K562 (cell line): ENCODE data around the gene NEU1. TPM values are rescaled to one million over a fixed set of nuclear protein-coding genes. Genes with fewer than 3 reads are reported as not detected.

Experiments
- CBX5 ChIP-seq: IDR thresholded peaks from 2 replicates; pipeline ENCODE4 v1.6.1; 2014; ENCODE audit warnings: low read depth, borderline replicate concordance
- FOXK2 ChIP-seq, 2 experiments: fragments of 450-650 bp; IDR thresholded peaks in 1 of 2; conservative IDR thresholded peaks in 1 of 2; 2 replicates each; pipeline ENCODE4 v1.6.1; 2016; ENCODE audit warnings: low read depth in 2 of 2, mild to moderate bottlenecking in 1 of 2
- KDM1A ChIP-seq, 2 experiments: fragments of 450-650 bp; IDR thresholded peaks; 2 replicates each; pipeline ENCODE4 v1.6.1; 2016; ENCODE audit warnings: mild to moderate bottlenecking in 2 of 2
- NCOR1 ChIP-seq: fragments of 450-650 bp; IDR thresholded peaks from 2 replicates; pipeline ENCODE4 v1.6.1; 2016; ENCODE audit warnings: mild to moderate bottlenecking, moderate library complexity
- RAD21 ChIP-seq, 2 experiments: fragments of 250-450 bp in 1 of 2; fragments of 450-650 bp in 1 of 2; sonication (Bioruptor Pico) in 1 of 2; formaldehyde crosslinking in 1 of 2; IDR thresholded peaks in 1 of 2; conservative IDR thresholded peaks in 1 of 2; 2 replicates each; pipeline versions ENCODE4 v1.4.0 to v1.8.0; 2020 to 2022; ENCODE audit warnings: mild to moderate bottlenecking in 2 of 2, moderate library complexity in 1 of 2
- RBM15 ChIP-seq: fragments of 200-400 bp; formaldehyde crosslinking; IDR thresholded peaks from 2 replicates; pipeline ENCODE4 v1.6.1; 2018; ENCODE audit warnings: mild to moderate bottlenecking, low read length, moderate library complexity; ENCODE audit not compliant: insufficient read depth
- RUNX1 ChIP-seq: sonication (generic); IDR thresholded peaks from 2 replicates; pipeline ENCODE4 v1.6.1; 2016; ENCODE audit warnings: antibody characterized with exemption, low read depth
- TAF9B ChIP-seq: fragments of 450-650 bp; IDR thresholded peaks from 2 replicates; pipeline ENCODE4 v1.6.1; 2018; ENCODE audit warnings: mild to moderate bottlenecking; ENCODE audit not compliant: partially characterized antibody
- TEAD2 ChIP-seq: fragments of 450-650 bp; IDR thresholded peaks from 2 replicates; pipeline ENCODE4 v1.6.1; 2016; ENCODE audit warnings: missing genetic modification characterization, control low read depth, missing compliant biosample characterization
- ZNF143 ChIP-seq: sonication (generic); formaldehyde crosslinking; IDR thresholded peaks from 2 replicates; pipeline ENCODE4 v1.9.0; 2022; ENCODE audit warnings: mild to moderate bottlenecking, missing genetic modification reagents
- polyA plus RNA-seq, 8 experiments: library from polyadenylated mRNA; depleted of rRNA in 4 of 8; stranded (reverse) in 5 of 8; unstranded in 3 of 8; fragments of >200 nt; fragmentation: Nextera tagmentation in 2 of 8; fragmentation: Illumina TruSeq in 1 of 8; extraction: Ambion mirVana in 2 of 8; extraction: Trizol in 1 of 8; gene quantifications; 2 replicates each; pipeline versions ENCODE4 v1.2.1 to v1.2.3, GENCODE V29; 2011 to 2014; ENCODE audit warnings: inconsistent platforms in 1 of 8, missing spikeins in 1 of 8
- total RNA-seq, 7 experiments: library from RNA; depleted of rRNA in 6 of 7; stranded (reverse); fragments of >200 nt in 6 of 7; fragmentation: Illumina TruSeq in 2 of 7; extraction: Trizol in 2 of 7; gene quantifications; 2 replicates each; pipeline versions ENCODE4 v1.2.1 to v1.2.3, GENCODE V29; 2011 to 2021; ENCODE audit warnings: low replicate concordance in 1 of 7
- TF ChIP-seq, protein P1 (sequence below), 3 experiments: fragments of 200-800 bp in 1 of 3; fragments of 250-450 bp in 1 of 3; fragments of 450-650 bp in 1 of 3; sonication (Bioruptor Pico) in 1 of 3; sonication (Bioruptor generic) in 1 of 3; formaldehyde crosslinking in 1 of 3; IDR thresholded peaks; 2 replicates each; pipeline versions ENCODE4 v1.6.1 to v1.8.0; 2016 to 2022; ENCODE audit warnings: mild to moderate bottlenecking in 2 of 3, missing genetic modification characterization in 2 of 3, missing compliant biosample characterization in 1 of 3, moderate library complexity in 1 of 3
- TF ChIP-seq, protein P2 (sequence below): fragments of 200-800 bp; sonication (Bioruptor generic); IDR thresholded peaks from 2 replicates; pipeline ENCODE4 v1.6.1; 2016; ENCODE audit warnings: missing genetic modification characterization, missing compliant biosample characterization
- TF ChIP-seq, protein P3 (sequence below): fragments of 450-650 bp; formaldehyde crosslinking; IDR thresholded peaks from 2 replicates; pipeline ENCODE4 v1.4.0; 2020; ENCODE audit warnings: mild to moderate bottlenecking, moderate library complexity
- TF ChIP-seq, protein P4 (sequence below): fragments of 450-650 bp; formaldehyde crosslinking; IDR thresholded peaks from 2 replicates; pipeline ENCODE4 v1.4.0; 2022; ENCODE audit warnings: missing genetic modification characterization

NEU1 gene
- total and polyA plus RNA-seq, 9 of the 15 experiments (the other 6 are each of a cell fraction or from before 2014, with no cell fraction given), result 14.8 to 67.8 (median 51.0) TPM

DNA sequence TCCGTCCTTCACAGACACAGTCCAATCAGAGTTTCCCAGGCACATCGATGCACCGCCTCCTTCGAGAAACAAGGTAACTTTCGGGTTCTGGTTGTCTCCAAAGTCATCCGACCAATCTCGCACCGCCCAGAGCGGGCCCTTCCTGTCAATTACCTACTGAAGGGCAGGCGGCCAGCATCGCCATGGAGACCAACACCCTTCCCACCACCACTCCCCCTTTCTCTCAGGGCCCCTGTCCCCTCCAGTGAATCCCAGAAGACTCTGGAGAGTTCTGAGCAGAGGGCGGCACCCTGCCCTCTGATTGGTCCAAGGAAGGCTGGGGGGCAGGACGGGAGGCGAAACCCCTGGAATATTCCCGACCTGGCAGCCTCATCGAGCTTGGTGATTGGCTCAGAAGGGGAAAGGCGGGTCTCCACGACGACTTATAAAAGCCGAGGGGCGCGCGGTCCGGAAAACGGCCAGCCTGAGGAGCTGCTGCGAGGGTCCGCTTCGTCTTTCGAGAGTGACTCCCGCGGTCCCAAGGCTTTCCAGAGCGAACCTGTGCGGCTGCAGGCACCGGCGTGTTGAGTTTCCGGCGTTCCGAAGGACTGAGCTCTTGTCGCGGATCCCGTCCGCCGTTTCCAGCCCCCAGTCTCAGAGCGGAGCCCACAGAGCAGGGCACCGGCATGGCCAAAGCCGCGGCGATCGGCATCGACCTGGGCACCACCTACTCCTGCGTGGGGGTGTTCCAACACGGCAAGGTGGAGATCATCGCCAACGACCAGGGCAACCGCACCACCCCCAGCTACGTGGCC is 35.1 kb downstream of the NEU1 start, which contains the start of gene HSPA1B (continued):
- TF ChIP-seq, protein P1, sequence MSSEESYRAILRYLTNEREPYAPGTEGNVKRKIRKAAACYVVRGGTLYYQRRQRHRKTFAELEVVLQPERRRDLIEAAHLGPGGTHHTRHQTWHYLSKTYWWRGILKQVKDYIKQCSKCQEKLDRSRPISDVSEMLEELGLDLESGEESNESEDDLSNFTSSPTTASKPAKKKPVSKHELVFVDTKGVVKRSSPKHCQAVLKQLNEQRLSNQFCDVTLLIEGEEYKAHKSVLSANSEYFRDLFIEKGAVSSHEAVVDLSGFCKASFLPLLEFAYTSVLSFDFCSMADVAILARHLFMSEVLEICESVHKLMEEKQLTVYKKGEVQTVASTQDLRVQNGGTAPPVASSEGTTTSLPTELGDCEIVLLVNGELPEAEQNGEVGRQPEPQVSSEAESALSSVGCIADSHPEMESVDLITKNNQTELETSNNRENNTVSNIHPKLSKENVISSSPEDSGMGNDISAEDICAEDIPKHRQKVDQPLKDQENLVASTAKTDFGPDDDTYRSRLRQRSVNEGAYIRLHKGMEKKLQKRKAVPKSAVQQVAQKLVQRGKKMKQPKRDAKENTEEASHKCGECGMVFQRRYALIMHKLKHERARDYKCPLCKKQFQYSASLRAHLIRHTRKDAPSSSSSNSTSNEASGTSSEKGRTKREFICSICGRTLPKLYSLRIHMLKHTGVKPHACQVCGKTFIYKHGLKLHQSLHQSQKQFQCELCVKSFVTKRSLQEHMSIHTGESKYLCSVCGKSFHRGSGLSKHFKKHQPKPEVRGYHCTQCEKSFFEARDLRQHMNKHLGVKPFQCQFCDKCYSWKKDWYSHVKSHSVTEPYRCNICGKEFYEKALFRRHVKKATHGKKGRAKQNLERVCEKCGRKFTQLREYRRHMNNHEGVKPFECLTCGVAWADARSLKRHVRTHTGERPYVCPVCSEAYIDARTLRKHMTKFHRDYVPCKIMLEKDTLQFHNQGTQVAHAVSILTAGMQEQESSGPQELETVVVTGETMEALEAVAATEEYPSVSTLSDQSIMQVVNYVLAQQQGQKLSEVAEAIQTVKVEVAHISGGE (CRISPR knock-in tag; IDR thresholded peaks at IDR 0.05), result peak in 1 of 3 experiments; percentile 53; a peak in 1 of 6 replicates
- TF ChIP-seq TEAD2 (tag) (no peak), FOXK2 (conservative IDR thresholded peaks at IDR 0.05 in 1 of 2, IDR thresholded peaks at IDR 0.05 in 1 of 2; ENCODE audit: low read depth in 2 of 2) (no peak), NCOR1 (no peak), TAF9B (no peak), RAD21 (CRISPR knock-in tag; conservative IDR thresholded peaks at IDR 0.05 in 1 of 2, IDR thresholded peaks at IDR 0.05 in 1 of 2) (peak; percentile 34 to 39; a peak in 2 of 4 replicates), RUNX1 (peak; percentile 83), ZNF143 (no peak; the same call in 1 of the 2 replicates), CBX5 (no peak), KDM1A (IDR thresholded peaks at IDR 0.05) (no peak), RBM15 (no peak)
- TF ChIP-seq, protein P2, sequence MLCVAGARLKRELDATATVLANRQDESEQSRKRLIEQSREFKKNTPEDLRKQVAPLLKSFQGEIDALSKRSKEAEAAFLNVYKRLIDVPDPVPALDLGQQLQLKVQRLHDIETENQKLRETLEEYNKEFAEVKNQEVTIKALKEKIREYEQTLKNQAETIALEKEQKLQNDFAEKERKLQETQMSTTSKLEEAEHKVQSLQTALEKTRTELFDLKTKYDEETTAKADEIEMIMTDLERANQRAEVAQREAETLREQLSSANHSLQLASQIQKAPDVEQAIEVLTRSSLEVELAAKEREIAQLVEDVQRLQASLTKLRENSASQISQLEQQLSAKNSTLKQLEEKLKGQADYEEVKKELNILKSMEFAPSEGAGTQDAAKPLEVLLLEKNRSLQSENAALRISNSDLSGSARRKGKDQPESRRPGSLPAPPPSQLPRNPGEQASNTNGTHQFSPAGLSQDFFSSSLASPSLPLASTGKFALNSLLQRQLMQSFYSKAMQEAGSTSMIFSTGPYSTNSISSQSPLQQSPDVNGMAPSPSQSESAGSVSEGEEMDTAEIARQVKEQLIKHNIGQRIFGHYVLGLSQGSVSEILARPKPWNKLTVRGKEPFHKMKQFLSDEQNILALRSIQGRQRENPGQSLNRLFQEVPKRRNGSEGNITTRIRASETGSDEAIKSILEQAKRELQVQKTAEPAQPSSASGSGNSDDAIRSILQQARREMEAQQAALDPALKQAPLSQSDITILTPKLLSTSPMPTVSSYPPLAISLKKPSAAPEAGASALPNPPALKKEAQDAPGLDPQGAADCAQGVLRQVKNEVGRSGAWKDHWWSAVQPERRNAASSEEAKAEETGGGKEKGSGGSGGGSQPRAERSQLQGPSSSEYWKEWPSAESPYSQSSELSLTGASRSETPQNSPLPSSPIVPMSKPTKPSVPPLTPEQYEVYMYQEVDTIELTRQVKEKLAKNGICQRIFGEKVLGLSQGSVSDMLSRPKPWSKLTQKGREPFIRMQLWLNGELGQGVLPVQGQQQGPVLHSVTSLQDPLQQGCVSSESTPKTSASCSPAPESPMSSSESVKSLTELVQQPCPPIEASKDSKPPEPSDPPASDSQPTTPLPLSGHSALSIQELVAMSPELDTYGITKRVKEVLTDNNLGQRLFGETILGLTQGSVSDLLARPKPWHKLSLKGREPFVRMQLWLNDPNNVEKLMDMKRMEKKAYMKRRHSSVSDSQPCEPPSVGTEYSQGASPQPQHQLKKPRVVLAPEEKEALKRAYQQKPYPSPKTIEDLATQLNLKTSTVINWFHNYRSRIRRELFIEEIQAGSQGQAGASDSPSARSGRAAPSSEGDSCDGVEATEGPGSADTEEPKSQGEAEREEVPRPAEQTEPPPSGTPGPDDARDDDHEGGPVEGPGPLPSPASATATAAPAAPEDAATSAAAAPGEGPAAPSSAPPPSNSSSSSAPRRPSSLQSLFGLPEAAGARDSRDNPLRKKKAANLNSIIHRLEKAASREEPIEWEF, result no peak
- TF ChIP-seq, protein P3, sequence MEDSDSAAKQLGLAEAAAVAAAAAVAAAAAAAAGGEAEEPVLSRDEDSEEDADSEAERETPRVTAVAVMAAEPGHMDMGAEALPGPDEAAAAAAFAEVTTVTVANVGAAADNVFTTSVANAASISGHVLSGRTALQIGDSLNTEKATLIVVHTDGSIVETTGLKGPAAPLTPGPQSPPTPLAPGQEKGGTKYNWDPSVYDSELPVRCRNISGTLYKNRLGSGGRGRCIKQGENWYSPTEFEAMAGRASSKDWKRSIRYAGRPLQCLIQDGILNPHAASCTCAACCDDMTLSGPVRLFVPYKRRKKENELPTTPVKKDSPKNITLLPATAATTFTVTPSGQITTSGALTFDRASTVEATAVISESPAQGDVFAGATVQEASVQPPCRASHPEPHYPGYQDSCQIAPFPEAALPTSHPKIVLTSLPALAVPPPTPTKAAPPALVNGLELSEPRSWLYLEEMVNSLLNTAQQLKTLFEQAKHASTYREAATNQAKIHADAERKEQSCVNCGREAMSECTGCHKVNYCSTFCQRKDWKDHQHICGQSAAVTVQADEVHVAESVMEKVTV, result peak; percentile 15; the same call in 1 of the 2 replicates
- TF ChIP-seq, protein P4, sequence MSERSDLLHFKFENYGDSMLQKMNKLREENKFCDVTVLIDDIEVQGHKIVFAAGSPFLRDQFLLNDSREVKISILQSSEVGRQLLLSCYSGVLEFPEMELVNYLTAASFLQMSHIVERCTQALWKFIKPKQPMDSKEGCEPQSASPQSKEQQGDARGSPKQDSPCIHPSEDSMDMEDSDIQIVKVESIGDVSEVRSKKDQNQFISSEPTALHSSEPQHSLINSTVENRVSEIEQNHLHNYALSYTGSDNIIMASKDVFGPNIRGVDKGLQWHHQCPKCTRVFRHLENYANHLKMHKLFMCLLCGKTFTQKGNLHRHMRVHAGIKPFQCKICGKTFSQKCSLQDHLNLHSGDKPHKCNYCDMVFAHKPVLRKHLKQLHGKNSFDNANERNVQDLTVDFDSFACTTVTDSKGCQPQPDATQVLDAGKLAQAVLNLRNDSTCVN (CRISPR knock-in tag), result peak; percentile 90
